Measurements from ENCODE around the gene ROR2.
"Not testable (repeated sequence)": the region's sequence is repeated elsewhere in the genome, so short reads cannot be mapped to it uniquely, and the experiment has no call there.

ROR2 gene

GRCh38 chr9:91628892-91629291 lies 321.1 kb downstream of the ROR2 start:
- ATAC-seq: no peak
- no peak for DNase-seq

- no peak for ATAC-seq
These were observed 324.7 kb downstream of the ROR2 start for GRCh38 chr9:91625331-91625730.

GRCh38 chr9:91623004-91623403 lies 327.0 kb downstream of the ROR2 start:
- DNase-seq (no peak), ATAC-seq (no peak)

More at GRCh38 chr9:91625331-91625730, 324.7 kb downstream of the ROR2 start:
- no peak for DNase-seq

GRCh38 chr9:91622121-91622520 lies 327.9 kb downstream of the ROR2 start:
- not testable (repeated sequence) for ATAC-seq, DNase-seq

GRCh38 chr9:91614044-91614443 lies 336.0 kb downstream of the ROR2 start:
- not testable (repeated sequence) for ATAC-seq, DNase-seq

DNA sequence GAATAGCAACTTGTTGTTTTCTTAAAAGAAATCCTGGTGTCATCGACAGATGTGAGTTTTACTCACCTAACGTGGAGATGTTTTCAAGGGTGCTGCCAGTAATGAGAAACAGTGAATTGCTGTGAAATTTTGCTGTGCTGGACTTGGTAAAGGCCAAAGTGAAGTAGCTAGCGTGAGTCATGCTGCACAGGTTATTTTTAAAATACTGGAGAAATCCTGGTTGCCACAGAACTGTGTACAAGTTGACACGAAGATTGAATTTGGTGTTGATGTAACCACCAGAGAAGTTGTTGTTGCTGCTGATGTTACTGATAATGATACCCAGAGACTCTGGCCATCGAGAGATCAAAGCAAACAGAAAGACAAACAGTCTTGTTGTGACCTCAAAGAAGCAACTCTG lies 338.4 kb downstream of the ROR2 start:
- no peak for DNase-seq

DNA sequence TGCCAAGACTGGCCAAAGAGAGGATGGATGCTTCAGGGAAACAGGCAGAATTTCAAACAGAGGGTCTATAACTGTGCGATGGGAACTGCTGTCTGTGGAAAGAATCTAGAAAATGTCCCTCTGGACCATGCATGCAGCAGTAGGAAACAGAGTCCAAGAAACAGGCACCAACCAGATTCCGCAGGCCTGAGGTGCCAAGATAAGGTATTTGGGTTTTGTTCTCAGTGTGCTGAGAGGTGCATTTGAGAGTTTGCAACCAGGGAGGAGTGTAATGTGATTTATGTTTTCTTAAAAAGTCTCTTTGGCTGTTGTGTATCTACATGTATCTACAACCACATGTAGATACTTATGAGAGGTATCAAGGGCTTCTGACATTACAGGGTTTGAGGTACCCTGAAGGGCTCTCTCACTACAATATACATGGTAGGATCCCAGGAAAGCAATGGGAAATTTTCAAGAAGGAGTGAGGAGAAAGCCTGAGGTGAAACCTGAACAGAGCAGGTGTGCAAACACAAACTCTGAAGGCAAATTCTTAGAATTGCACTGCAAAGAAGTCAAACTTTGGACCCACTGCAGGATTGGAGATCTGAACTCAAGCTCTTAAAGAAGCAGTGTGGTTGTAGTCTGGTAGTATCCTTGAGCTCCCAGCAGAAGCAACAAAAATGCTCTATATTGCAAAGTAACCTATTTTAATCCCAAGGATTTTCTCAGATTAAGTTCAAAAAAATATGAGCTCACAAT lies 343.6 kb downstream of the ROR2 start:
- DNase-seq (no peak), ATAC-seq (no peak)

More for the DNA sequence above, 338.4 kb downstream of the ROR2 start:
- no peak for ATAC-seq

- ATAC-seq: no peak
These were observed 345.4 kb downstream of the ROR2 start for GRCh38 chr9:91604451-91605179.

DNA sequence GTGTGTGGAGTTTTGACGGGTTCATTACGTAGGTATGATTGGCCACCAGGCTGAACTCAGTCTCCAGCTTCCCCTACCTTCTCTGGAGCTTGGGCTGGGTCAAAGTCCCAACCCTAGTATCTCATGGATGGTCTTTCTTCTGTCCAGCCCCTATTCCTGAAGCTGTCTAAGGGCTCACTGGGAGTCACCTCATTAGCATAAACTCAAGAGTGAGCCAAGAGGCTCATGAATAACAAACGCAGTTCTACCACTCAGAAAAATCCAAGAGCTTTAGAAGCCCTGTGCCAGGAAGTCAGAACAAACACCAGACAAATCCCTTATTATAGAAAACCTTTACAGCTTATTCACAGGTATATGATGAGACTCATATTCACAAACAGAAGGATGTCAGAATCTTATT lies 346.1 kb downstream of the ROR2 start:
- DNase-seq (no peak), ATAC-seq (no peak)

More at GRCh38 chr9:91604451-91605179, 345.4 kb downstream of the ROR2 start:
- no peak for DNase-seq

DNA sequence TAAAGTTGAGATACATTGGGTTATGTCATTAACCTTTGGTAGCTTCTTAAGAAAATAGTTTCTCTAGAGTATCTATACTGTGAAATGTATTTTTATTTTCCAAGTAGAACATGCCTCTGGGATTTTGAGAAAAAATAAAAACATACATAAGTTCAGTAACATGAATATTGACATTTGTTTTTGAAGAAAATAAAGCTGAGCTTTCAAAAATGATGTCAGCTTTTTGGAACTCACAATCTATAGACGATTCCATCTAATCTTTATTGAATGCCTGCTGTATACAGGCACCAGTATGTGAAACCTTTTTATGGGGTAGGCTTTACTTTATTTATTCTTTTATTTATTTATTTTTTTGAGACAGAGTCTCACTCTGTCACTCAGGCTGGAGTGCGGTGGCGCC lies 350.5 kb downstream of the ROR2 start:
- no peak for DNase-seq
- ATAC-seq: no peak

GRCh38 chr9:91591627-91592026 lies 358.4 kb downstream of the ROR2 start:
- DNase-seq (no peak), ATAC-seq (no peak)

GRCh38 chr9:91589101-91589553 lies 360.9 kb downstream of the ROR2 start:
- ATAC-seq: no peak
- DNase-seq: no peak

DNA sequence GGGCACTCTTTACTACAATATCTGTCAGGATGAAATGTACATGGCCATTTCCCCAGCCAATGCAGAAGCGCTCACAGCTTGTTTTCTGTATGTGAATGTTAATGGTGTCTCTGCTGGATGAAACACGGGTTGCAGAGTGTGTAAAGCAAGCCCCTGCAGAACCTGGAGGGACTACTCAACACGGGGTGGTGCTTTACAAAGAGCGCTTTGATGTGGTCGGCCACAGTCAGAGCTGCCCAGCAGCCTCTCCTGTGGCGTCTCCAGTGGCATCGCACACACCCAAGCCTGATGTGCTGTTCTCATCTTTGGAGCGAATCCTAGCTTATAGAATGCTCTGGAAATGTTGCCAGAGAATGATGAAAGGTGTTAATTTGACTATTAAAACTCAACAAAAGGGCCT lies 363.7 kb downstream of the ROR2 start:
- DNase-seq: no peak
- no peak for ATAC-seq

DNA sequence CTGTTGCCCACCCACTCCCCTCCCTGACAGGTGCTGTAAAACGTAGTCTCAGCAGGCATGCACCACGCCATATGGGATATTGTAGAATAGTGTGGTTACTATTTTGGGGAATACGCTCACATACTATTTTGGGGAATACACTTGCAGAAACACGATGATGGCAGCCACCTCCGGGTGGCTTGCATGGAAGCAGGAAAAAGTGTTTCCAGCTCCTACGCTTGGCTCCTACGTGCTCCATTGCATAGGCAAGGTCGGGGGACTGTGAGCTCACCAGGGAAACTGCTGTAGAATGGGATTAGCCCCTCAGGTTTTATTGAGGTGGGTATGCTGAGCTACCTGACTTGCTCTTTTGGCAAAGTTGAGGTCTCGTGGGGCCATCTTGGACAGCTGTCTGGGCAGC lies 366.1 kb downstream of the ROR2 start:
- DNase-seq: no peak
- ATAC-seq: no peak

DNA sequence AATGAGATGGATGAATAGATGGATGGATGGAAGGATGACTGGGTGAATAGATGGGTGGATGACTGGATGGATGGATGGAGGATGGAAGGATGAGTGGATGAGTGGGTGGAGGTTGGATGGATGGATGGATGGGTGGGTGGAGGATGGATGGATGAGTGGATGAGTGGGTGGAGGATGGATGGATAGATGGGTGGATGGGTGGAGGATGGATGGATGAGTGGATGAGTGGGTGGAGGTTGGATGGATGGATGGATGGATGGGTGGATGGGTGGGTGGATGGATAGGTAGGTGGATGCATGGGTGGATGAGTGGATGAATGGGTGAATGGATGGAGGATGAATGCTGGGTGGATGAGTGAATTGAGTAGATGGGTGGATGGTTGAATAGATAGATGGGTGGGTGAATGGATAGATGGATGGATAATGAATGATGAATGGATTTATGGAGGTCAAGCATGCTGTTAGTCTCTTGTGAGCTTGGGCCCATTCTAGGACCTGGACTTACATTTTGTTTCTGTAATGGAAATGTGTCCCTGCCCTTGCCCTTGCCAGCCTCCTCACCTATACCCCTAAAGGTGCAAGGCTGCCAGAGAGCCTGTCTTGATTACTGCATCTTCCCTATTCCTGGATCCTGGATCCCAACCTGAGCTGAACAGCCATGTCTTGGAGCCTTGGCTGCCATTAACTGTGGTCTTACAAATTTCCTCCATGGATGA lies 366.7 kb downstream of the ROR2 start:
- DNase-seq: no peak
- ATAC-seq: no peak

DNA sequence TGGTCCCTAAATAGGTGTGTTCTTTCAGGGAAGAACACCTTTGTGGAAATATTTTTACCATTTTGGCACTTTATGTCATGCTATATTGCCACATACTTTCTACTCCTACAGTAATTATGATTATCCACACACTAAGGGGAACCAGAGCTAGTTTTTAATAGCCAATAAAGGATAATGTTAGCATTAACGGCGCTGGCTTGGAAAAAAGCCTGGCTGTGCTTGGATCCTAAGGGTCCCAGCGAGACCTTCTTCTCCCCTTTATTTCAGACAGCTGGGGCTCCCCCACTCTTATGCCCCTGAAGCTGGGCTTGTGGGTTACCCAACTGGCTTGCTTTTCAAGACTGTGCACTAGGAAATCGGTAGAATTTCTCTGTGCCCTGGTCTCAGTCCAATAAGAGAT lies 367.8 kb downstream of the ROR2 start:
- DNase-seq (no peak), ATAC-seq (no peak)

- no peak for ATAC-seq
- no peak for DNase-seq
These were observed 369.9 kb downstream of the ROR2 start for GRCh38 chr9:91580136-91580535.

DNA sequence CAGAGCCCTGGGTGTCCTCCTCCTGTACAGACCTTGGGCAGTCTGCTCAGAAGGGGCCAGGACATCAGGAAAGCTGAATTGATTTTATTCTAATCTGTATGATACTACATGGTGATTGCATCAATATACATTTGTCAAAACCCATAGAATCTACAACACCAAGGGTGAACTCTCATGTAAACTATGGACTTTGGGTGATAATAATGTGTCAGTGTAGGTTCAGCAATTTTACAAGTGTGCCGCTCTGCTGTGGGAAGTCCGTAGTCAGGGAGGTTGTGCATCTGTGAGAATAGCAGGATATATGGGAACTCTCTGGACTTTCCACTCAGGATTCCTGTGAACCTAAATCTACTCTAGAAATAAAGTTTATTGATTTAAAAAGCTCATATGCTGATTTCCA lies 371.1 kb downstream of the ROR2 start:
- DNase-seq: no peak
- ATAC-seq: no peak

DNA sequence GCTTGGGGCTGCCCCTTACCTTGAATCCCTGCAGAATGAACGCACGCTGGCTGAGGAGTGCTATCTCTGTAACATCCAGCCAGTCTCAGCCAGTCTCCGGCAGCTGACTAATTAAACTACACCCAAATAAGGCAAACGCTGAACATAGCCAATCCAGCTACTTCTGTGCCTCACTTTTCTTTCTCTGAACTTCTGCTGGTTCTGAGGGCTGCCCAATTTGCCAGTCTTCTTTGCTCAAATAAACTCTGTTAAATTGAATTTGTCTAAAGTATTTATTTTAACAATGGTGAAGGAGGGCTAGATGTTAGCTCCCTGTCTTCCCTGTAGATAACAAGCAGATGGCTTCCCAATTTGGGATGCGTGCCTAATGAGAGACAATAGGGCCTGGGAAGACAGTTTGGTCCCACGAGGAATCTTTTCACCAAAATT lies 372.4 kb downstream of the ROR2 start:
- no peak for ATAC-seq
- no peak for DNase-seq

GRCh38 chr9:91572811-91573210 lies 377.2 kb downstream of the ROR2 start:
- ATAC-seq (no peak), DNase-seq (no peak)

DNA sequence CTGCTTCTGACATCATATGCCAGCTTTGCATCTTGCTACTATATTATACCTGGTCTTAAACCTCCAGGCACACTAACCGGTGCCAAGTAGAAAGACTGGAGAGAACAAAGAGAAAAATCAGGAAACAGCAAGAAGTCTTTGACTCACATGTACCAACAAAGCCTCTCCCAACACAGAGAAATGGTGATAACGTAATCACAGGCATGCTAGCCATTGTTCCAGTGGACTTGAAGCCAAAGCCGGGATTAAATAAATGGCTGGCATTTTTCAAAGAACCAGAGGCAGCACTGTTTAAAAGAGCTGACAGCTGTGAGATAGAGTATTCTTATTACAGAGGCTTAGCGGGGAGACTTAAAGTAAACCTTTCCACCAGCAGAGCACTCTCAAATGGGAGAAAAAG lies 378.0 kb downstream of the ROR2 start:
- no peak for DNase-seq
- no peak for ATAC-seq

GRCh38 chr9:91571036-91571435 lies 379.0 kb downstream of the ROR2 start:
- ATAC-seq: no peak
- no peak for DNase-seq

Measured in stimulated activated naive CD8-positive, alpha-beta T cell treated with anti-CD3 and anti-CD28 coated beads, Interleukin-15, Interleukin-2, amounts not matched to agents 100 U/mL and 50 U/mL, for 24 hours (primary cell).